KG1 (cell line): ENCODE measurements around the gene COL6A2.
"Not testable (repeated sequence)": the region's sequence is repeated elsewhere in the genome, so short reads cannot be mapped to it uniquely, and the experiment has no call there.

ENCODE experiments used
- DNase-seq: peaks from one replicate; lab custom pipeline; 2025; lab: John Stamatoyannopoulos, UW

The COL6A2 gene

GRCh38 chr21:46061063-46061462, 36.8 kb upstream of the COL6A2 start:
- no peak for DNase-seq

GRCh38 chr21:46061518-46061917, 36.4 kb upstream of the COL6A2 start:
- no peak for DNase-seq

DNA sequence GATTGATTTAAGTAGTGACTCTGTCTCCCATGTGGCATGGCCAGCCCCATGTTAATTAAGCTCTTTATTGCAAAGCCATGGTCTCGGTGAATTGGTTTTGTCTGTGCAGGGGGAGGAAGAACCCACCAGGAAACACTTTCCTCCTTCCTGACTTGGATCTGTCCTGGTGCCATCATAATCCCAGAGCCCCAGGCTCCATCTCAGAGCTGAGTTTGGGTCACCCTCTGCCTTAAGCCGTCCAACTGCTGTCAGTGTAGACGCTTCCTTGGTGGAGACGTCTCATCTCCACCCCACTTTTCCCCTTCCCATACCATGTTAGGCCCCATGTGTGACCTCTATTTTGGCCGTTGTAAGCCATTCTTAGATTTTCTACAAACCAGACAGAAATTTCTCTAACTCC, 36.0 kb upstream of the COL6A2 start:
- DNase-seq, result no peak

DNA sequence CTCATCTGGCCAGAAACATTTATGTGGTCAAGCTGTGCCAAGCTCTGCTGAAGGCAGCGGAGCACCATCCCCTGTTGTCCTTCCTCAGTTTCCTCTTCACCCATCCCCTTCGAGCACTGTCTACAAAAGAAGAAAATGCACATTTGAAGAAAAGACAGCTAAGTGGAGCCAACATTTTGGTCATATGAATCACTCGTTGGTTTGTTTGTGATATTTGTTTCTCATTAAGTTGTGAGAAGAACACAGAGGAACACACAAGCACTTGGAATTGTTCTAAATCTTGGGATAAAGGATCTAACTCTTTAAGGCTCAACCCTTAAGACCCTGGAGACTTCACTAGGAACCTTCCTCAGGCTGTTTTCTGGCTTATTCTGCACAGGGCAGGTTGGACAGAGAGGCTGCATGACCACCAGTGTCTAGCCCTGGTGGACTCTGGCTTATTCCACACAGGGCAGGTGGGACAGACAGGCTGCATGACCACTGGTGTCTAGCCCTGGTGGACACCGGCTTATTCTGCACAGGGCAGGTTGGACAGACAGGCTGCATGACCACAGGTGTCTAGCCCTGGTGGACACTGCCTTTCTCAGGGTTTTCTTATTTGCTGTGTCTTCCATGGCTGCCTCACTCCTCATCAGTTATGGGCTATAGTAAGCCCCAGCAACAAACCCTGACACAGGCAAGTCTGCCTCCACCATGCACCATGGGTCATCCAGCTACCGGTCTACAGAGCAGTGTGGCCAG, 35.3 kb upstream of the COL6A2 start:
- no peak for DNase-seq

DNA sequence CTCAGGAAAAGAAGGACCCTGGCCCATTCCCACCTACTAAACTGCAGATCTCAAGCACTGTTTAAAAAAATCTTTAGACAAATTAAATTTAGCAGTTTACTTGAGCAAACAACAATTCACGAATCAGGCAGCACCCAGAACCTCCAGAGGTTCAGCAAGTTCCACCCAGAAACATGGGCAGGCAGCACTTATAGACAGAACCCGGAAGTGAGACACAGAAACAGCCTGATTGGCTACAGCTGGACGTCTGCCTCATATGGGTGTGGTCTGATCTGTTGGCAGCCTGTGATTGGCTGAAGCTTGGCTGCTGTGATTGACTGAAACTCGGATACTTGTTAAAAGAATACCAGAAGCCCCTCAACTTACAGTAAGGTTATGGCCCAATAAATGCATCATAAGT, 34.7 kb upstream of the COL6A2 start:
- no peak for DNase-seq

DNA sequence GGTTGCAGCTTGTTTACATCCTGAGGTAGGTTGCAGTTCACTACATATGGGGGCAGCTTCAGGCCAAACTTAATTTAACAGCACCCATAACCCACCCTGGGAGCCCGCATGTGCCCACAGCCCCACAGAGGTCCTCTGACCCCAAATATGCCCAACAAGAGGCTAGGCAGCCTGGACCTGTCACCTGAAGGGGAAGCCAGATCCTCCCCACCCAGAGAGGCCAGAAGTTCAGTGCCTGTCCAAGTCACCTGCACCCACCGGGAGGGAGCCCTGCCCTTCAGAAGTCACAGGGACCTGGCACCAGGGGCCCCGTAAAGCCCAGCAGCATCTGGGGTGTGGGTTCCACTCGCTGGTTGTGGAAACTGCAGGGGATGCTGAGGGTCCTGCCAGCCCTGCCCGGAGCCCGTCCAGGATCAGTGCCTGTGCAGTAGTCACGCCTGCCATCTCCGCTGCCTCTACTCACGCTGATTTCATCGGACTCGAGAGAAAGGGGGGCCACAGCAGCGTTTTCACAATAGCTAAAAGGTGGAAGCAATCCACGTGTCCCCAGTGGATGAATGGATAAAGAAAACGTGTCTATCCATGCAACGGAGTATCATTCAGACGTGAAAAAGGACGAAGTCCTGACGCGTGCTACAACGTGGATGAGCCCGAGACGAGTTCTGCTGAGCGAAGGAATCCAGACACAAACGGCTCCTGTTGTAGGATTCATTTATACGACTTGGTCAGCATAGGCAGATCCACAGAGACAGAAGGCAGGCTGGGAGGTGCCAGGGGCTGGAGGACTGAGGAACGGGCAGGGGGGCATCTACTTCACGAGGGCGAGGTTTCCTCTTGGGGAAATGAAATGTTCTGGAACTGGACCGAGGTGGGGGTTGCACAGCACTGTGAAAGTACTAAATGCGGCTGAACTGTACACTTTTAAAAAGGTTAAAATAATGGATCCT, 33.9 kb upstream of the COL6A2 start:
- no peak for DNase-seq

DNA sequence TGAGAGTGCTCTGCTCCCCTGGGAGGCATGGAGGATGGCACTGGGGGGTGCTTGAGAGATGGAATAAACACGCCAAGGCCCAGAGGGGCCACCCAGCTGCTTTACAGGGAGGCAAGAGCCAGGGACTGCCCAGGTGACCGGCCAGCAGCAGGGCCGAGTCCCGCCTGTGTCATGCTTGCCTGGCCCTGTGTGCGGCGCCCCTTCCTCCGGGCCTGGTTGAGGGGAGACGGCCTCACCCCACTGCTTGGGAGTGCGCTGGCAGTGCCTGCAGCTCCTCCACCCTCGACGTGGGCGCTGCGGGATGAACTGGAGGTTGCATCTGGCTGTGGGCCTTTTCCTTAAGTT, 33.1 kb upstream of the COL6A2 start:
- no peak for DNase-seq

- no peak for DNase-seq
These were observed 32.5 kb upstream of the COL6A2 start for GRCh38 chr21:46065215-46065913.

DNA sequence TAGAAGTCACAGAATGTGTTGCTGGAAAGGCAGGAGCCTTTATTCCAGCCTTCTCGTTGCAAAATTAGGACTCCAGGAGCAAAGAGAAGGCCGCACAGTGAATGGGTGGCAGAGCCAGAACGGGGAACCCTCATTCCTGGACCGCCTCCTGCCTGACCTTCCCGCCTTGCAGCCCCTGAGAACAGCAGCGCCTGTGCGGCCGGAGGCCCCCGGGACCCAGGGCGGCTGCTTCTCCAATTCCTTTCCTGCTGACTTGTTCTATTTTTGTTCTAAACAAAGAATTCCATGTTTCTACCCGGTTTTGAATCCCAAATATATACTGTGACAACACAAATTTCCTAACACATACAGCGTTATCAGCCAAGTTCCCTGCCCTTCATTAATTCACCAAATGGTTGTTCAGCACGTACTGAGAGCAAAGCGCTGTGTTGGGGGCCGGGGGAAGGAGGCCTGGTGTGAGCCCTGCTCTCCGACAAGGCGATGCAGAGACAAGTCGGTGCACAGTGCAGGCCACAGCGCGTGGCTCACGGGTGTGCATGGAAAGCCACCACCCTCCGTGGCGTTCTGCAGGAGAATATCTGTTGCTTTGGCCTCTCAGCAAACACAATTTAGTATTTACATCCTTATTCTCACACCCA, 31.9 kb upstream of the COL6A2 start:
- no peak for DNase-seq

DNA sequence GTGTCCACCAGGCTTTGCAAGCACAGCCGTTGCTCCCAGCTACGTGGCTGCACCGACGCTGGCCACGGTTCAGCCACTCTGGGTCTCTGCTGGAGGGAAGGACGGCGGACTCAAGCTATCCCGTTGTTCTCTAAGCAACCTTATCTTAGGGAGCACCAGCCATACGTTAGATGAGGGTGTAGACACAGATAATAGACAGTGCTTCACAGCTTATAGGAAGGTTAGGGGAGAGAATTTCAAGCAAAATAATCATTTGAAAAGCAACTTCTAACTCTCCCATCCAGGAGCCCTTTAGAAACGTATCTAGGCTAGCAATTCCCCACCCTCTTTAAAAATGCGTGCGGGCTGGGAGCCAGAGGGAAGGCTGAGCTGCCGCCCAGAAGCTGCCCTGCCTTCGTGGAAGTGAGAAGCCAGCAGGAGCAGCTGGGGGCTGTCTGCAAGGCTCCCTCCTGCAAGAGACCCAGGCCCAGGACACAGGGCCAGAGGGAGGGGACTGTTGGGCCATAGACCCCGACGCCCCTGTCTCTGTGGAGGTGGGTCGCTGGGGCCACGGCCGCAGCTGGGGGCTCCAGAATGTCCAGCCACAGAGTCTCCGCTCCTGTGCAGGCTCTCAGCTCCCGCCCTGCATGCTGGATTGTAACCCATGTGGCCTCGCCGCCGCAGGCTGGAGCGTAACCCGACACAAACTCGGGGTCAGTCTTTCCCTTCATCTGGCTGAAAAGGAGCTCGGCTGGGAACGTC, 31.2 kb upstream of the COL6A2 start:
- no peak for DNase-seq

GRCh38 chr21:46067505-46068201, 30.3 kb upstream of the COL6A2 start:
- DNase-seq, result no peak

DNA sequence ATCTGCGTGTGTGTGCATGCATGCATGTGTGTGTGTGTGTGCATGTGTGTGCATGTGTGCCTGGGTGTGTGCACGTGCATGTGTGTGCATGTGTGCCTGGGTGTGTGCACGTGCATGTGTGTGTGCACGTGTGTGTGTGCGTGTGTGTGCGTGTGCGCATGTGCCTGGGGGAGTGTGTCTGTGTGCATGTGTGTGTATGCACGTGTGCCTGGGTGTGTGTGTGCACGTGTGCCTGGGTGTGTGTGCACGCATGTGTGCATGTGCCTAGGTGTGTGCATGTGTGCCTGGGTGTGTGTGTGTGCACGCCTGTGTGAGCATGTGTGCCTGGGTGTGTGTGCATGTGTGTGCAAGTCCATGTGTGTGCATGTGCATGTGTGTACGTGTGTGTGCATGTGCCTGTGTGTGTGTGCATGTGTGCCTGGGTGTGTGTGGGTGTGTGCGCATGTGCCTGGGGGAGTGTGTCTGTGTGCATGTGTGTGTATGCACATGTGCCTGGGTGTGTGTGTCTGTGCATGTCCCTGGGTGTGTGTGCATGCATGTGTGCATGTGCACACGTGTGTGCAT, 29.3 kb upstream of the COL6A2 start:
- no peak for DNase-seq

GRCh38 chr21:46069166-46069565, 28.7 kb upstream of the COL6A2 start:
- DNase-seq, result no peak

DNA sequence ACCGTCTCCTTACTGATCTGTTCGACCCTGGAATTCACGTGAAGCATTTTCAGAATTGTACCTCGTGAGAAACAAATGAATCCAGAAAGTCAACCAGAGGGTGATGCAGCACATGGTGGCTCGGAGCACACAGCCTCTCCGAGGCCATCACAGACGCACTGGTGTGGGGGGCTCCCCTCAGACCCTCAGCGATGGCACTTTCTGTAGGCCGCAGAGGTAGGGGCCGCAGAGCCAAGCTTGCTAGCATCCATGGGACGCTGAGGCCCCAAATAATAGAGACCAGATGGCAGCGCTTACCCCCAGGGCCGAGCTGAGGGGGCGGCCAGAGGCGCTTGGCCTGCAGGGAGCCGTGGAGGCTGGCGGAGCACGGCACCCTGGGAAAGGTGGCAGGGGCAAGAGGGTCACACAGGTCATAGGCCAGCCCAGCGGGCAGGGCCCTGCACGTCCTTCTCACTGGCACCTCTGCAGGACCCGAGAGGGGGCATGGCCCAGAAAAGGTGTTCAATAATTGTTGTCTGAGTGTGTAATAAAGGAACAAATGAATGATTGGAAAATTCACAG, 28.1 kb upstream of the COL6A2 start:
- no peak for DNase-seq

GRCh38 chr21:46071082-46071481, 26.8 kb upstream of the COL6A2 start:
- no peak for DNase-seq

DNA sequence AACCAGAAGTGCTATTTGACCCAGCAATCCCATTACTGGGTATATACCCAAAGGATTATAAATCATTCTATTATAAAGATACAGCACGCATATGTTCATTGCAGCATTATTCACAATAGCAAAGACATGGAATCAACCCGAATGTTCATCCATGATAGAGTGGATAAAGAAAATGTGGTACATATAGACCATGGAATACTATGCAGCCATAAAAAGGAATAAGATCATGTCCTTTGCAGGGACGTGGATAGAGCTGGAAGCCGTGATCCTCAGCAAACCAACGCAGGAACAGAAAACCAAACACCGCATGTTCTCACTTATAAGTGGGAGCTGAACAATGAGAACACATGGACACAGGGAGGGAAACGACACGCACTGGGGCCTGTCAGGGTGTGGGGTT, 21.2 kb upstream of the COL6A2 start:
- not testable (repeated sequence) for DNase-seq

GRCh38 chr21:46077674-46078101, 20.2 kb upstream of the COL6A2 start:
- no peak for DNase-seq

- DNase-seq, result no peak
These were observed 19.5 kb upstream of the COL6A2 start for GRCh38 chr21:46078322-46078977.

DNA sequence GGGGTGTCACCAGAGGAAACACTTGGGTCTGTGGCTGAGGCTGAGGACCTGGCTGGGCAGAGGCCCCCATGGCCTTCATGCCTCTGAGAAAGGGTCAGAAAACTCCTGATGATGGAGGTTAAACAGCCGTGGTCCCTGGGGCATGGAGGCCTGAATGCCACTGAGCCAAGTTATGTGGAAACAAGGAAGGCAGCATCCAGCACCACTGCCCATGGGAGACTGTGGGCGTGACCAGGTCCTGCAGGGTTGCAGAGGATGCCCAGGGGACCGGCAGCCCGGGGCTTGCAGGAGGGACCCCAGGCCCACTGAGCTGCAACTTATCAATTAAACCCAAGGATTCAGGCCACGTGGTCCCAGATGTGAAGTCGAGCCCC, 18.9 kb upstream of the COL6A2 start:
- no peak for DNase-seq
